LNCAP (cell line): Measurements from ENCODE around the gene PEX13.

Source experiments
- TF ChIP-seq, protein P1 (sequence below): fragments of 450-650 bp; IDR thresholded peaks from 2 replicates; pipeline ENCODE4 v1.5.1; 2017; ENCODE audit warnings: mild to moderate bottlenecking

Gene PEX13

DNA sequence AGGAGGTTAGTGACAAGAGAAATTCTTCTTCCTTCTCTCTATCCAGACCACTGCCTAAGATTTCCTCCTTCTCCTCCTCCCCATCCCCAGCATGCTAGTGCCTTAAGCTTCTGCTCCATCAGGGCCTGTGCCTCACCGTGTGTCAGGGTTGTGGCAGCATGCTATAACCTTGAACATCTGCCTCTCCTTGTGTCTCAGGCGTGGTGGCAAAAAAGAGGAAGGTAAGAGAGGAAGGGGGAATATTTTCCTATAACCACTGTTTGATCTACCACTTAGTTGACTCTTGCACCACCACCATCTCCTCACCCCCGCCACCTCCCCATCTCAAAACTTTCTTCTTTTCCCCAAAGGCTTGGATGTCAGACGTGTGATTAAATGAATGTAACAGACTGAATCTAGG lies 38.3 kb upstream of the PEX13 start:
- TF ChIP-seq, protein P1, sequence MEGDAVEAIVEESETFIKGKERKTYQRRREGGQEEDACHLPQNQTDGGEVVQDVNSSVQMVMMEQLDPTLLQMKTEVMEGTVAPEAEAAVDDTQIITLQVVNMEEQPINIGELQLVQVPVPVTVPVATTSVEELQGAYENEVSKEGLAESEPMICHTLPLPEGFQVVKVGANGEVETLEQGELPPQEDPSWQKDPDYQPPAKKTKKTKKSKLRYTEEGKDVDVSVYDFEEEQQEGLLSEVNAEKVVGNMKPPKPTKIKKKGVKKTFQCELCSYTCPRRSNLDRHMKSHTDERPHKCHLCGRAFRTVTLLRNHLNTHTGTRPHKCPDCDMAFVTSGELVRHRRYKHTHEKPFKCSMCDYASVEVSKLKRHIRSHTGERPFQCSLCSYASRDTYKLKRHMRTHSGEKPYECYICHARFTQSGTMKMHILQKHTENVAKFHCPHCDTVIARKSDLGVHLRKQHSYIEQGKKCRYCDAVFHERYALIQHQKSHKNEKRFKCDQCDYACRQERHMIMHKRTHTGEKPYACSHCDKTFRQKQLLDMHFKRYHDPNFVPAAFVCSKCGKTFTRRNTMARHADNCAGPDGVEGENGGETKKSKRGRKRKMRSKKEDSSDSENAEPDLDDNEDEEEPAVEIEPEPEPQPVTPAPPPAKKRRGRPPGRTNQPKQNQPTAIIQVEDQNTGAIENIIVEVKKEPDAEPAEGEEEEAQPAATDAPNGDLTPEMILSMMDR: no peak

DNA sequence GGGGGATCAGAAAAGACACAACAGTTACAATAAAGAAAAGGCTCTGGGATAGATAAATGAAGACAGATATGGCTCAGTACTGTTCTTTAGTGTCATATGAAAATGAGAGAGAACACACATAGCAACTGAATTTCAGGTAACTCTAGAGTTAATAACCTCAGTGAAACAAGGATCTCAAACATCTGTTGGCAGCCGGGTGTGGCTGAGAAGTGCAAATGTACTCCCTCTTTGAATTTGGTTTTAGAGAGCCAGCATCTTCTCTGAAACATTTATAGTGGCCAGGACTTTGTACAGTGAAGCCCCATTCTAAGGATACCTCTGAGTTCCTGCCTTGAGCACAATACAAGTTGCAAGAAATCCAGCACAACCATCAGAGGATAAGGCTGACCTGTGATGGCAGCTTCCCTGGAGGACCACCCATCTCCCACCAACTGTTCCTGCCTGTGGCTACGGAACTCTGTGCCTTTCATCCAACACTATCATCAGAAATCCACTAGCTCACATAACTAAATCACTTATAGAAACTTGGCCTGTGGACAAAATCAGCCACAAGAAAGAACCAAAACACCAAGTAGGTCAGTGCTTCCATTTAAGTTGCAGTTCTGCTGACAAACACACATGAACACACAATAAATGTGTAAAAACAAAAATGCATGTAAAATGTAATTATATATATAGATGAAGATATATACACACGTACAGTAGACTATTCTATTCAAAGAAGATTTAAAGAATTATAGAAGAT lies 37.3 kb upstream of the PEX13 start:
- TF ChIP-seq, protein P1: no peak

GRCh38 chr2:60984720-60985119 lies 32.8 kb upstream of the PEX13 start:
- TF ChIP-seq, protein P1: no peak

GRCh38 chr2:60987041-60987440 lies 30.5 kb upstream of the PEX13 start:
- TF ChIP-seq, protein P1: no peak

DNA sequence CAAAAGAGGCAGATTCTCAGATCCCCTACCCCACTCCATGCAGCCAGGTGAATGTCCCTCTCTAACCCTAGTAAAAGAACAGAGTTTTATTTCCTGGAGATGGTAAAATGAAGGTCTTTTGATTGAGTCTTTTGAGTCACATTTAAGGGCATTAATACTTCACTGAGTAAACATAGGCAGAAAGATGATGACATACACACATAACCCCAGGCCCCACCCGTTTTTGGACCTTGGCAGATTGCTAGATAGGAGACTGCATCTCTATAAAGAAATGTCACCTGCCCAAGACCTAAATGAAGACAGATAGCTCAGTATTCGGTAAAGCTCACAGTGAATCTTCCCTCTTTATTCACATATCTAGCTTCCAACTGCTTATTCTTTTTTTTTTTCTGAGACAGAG lies 28.3 kb upstream of the PEX13 start:
- TF ChIP-seq, protein P1: no peak

- TF ChIP-seq, protein P1: no peak
Measured at GRCh38 chr2:60991644-60992043, 25.9 kb upstream of the PEX13 start.

- TF ChIP-seq, protein P1: no peak
Measured at GRCh38 chr2:60992985-60993392, 24.5 kb upstream of the PEX13 start.

GRCh38 chr2:60994131-60994530 lies 23.4 kb upstream of the PEX13 start:
- TF ChIP-seq, protein P1: no peak
